ENCODE measurements around the gene ADGRF1.
A peak's percentile ranks its signal among the peaks of the same experiment; 100 is the strongest.

ADGRF1 gene

GRCh38 chr6:47014401-47014800 lies 27.7 kb downstream of the ADGRF1 start:
- ChIA-PET CTCF (no interaction called here), POLR2A (no interaction called here)
- peaks cover 0 to 24% (median 7%) of the 10 kb centered on the region in 4 experiments for H3K4me1 ChIP-seq (ENCODE audit: control extremely low read depth in 1 of 4, control insufficient read depth in 4 of 4, insufficient read depth in 4 of 4, low read length in 3 of 4)
- no peaks in the 10 kb centered on the region for H3K36me3 ChIP-seq (ENCODE audit: control insufficient read depth in 4 of 4, insufficient read depth in 4 of 4, low read length in 3 of 4)
- WGBS (ENCODE audit: insufficient coverage), result 100% methylated on average over 4 of the region's 4 CpGs
- DNase-seq, result no peak
- no peak overlapping the region for H3K27ac ChIP-seq (ENCODE audit: insufficient read depth in 1 of 2, low read depth in 1 of 2, low read length in 2 of 2, poor library complexity in 1 of 2, severe bottlenecking in 2 of 2)
- H3K27me3 ChIP-seq (replicated peaks in 2 of 5; ENCODE audit: control insufficient read depth in 4 of 5, insufficient read depth in 5 of 5, low read length in 4 of 5), result no peaks in the 10 kb centered on the region
- no peak overlapping the region for H3K4me3 ChIP-seq (ENCODE audit: control insufficient read depth in 1 of 7, extremely low read depth in 1 of 7, insufficient read depth in 4 of 7, low read depth in 2 of 7, low read length in 6 of 7)
- no peaks in the 10 kb centered on the region for H3K9me3 ChIP-seq (ENCODE audit: control extremely low read depth in 1 of 5, control insufficient read depth in 4 of 5, insufficient read depth in 2 of 5, low read depth in 1 of 5, low read length in 4 of 5)

DNA sequence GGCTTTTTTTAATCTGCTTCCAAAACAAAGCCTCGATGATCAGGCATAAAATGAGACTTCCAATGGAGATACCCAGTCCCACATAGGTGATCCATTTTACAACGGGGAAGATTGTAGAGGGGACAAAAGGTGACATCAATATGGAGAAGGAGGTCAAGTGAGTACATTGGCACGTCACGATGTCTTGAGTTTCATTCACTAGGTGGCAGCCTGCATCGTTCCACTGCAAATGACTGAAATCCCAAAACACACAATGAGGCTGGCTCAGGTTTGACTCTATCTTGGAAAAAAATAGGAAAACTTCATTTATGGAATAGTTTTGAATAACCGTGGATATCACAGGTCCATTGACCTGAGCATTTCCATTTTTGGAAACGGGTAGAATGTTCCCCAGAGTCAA lies 32.5 kb downstream of the ADGRF1 start:
- ChIA-PET CTCF (interaction anchor here (1.2 to 1.4 kb wide), 2 partner anchors 24 to 34 kb away, joined by 3 read pairs; no protein-coding TSS in a partner anchor), POLR2A (no interaction called here)
- WGBS (ENCODE audit: insufficient coverage), result 93% methylated on average over 5 of the region's 7 CpGs
- no peak for DNase-seq
- peaks cover 0 to 5% (median 5%) of the 10 kb centered on the region in 4 experiments for H3K4me1 ChIP-seq (ENCODE audit: control extremely low read depth in 1 of 4, control insufficient read depth in 4 of 4, insufficient read depth in 4 of 4, low read length in 3 of 4)
- H3K27me3 ChIP-seq (replicated peaks in 2 of 5; ENCODE audit: control insufficient read depth in 4 of 5, insufficient read depth in 5 of 5, low read length in 4 of 5), result no peaks in the 10 kb centered on the region
- H3K4me3 ChIP-seq (ENCODE audit: control insufficient read depth in 1 of 7, extremely low read depth in 1 of 7, insufficient read depth in 4 of 7, low read depth in 2 of 7, low read length in 6 of 7), result no peak overlapping the region
- H3K36me3 ChIP-seq (ENCODE audit: control insufficient read depth in 4 of 4, insufficient read depth in 4 of 4, low read length in 3 of 4), result no peaks in the 10 kb centered on the region
- no peaks in the 10 kb centered on the region for H3K9me3 ChIP-seq (ENCODE audit: control extremely low read depth in 1 of 5, control insufficient read depth in 4 of 5, insufficient read depth in 2 of 5, low read depth in 1 of 5, low read length in 4 of 5)
- H3K27ac ChIP-seq (ENCODE audit: insufficient read depth in 1 of 2, low read depth in 1 of 2, low read length in 2 of 2, poor library complexity in 1 of 2, severe bottlenecking in 2 of 2), result no peak overlapping the region

DNA sequence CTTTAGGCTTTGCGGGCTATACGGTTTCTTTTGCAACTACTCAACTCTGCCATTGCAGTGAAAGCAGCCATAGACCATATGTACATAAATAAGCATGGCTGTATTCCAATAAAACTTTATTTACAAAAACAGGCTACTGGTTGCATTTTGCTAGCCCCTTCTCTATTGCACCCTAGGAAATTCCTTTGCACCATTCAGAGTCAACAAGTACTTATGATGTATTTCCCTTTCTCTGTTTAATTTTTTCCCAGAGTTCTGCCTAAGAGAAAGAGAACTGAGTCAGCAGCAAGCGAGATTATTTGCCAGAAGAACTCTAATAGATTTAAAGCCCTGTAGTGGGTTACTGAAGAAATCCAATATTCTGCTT lies 33.8 kb downstream of the ADGRF1 start:
- no peak overlapping the region for H3K4me3 ChIP-seq (ENCODE audit: control insufficient read depth in 1 of 7, extremely low read depth in 1 of 7, insufficient read depth in 4 of 7, low read depth in 2 of 7, low read length in 6 of 7)
- DNase-seq, result no peak
- peaks cover 0 to 13% (median 7%) of the 10 kb centered on the region in 4 experiments for H3K4me1 ChIP-seq (ENCODE audit: control extremely low read depth in 1 of 4, control insufficient read depth in 4 of 4, insufficient read depth in 4 of 4, low read length in 3 of 4)
- no peaks in the 10 kb centered on the region for H3K9me3 ChIP-seq (ENCODE audit: control extremely low read depth in 1 of 5, control insufficient read depth in 4 of 5, insufficient read depth in 2 of 5, low read depth in 1 of 5, low read length in 4 of 5)
- H3K27ac ChIP-seq (ENCODE audit: insufficient read depth in 1 of 2, low read depth in 1 of 2, low read length in 2 of 2, poor library complexity in 1 of 2, severe bottlenecking in 2 of 2), result no peak overlapping the region
- ChIA-PET CTCF (no interaction called here), POLR2A (no interaction called here)
- 100% methylated on average over 2 of the region's 3 CpGs for WGBS (ENCODE audit: insufficient coverage)
- H3K36me3 ChIP-seq (ENCODE audit: control insufficient read depth in 4 of 4, insufficient read depth in 4 of 4, low read length in 3 of 4), result no peaks in the 10 kb centered on the region
- H3K27me3 ChIP-seq (replicated peaks in 2 of 5; ENCODE audit: control insufficient read depth in 4 of 5, insufficient read depth in 5 of 5, low read length in 4 of 5), result no peaks in the 10 kb centered on the region

DNA sequence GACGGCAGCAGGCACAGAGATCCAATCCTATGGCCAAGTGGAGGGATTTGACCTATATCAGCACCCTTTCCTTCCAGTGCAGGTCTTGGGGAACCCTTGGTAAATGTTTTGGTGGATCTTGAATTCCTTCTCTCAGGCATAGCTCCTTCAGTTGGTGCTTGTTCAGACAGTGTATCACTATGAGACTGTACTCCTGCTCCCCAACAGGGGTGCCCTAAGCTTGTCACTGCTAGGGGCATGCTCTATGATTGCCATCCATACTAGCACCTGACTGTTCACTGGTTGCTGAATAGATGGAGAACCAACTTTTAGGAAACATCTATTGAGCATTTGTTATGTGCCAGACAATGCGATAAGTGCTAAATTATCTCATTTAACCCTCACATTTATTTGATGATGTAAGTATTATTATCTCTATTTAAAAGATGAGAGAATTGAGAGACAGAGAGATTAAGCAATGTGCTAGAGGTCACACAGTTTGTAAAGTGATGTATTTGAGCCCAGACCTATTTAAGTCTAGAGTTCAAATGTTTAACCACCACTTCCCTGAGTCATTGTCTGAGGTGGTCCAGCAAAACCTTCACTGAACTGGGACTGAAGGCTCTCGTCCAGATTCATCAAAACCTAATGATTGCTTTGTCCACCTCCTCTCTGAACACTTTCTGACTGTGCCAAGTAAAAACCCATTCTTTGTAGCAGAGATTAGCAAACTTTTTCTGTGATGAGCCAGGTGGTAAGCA lies 34.3 kb downstream of the ADGRF1 start:
- ChIA-PET CTCF (no interaction called here), POLR2A (no interaction called here)
- Histone ChIP-seq H3K27me3 (replicated peaks in 2 of 5; ENCODE audit: control insufficient read depth in 4 of 5, insufficient read depth in 5 of 5, low read length in 4 of 5) (no peaks in the 10 kb centered on the region), H3K27ac (ENCODE audit: insufficient read depth in 1 of 2, low read depth in 1 of 2, low read length in 2 of 2, poor library complexity in 1 of 2, severe bottlenecking in 2 of 2) (no peak overlapping the region), H3K36me3 (ENCODE audit: control insufficient read depth in 4 of 4, insufficient read depth in 4 of 4, low read length in 3 of 4) (no peaks in the 10 kb centered on the region), H3K4me1 (ENCODE audit: control extremely low read depth in 1 of 4, control insufficient read depth in 4 of 4, insufficient read depth in 4 of 4, low read length in 3 of 4) (peaks cover 0 to 13% (median 7%) of the 10 kb centered on the region in 4 experiments), H3K9me3 (ENCODE audit: control extremely low read depth in 1 of 5, control insufficient read depth in 4 of 5, insufficient read depth in 2 of 5, low read depth in 1 of 5, low read length in 4 of 5) (no peaks in the 10 kb centered on the region), H3K4me3 (ENCODE audit: control insufficient read depth in 1 of 7, extremely low read depth in 1 of 7, insufficient read depth in 4 of 7, low read depth in 2 of 7, low read length in 6 of 7) (no peak overlapping the region)
- no CpG with 5 or more reads among the region's 3 CpGs for WGBS (ENCODE audit: insufficient coverage)
- DNase-seq, result no peak

GRCh38 chr6:47005486-47005885 lies 36.6 kb downstream of the ADGRF1 start:
- no CpG with 5 or more reads among the region's 1 CpG for WGBS (ENCODE audit: insufficient coverage)
- CTCF ChIA-PET, result interaction anchor here (1.2 to 1.8 kb wide), 3 partner anchors 10 to 16 kb away, joined by 3 to 4 read pairs (median 3); no protein-coding TSS in a partner anchor
- no peaks in the 10 kb centered on the region for H3K9me3 ChIP-seq (ENCODE audit: control extremely low read depth in 1 of 5, control insufficient read depth in 4 of 5, insufficient read depth in 2 of 5, low read depth in 1 of 5, low read length in 4 of 5)
- peaks cover 0 to 11% (median 4%) of the 10 kb centered on the region in 4 experiments for H3K4me1 ChIP-seq (ENCODE audit: control extremely low read depth in 1 of 4, control insufficient read depth in 4 of 4, insufficient read depth in 4 of 4, low read length in 3 of 4)
- no peak overlapping the region for H3K27ac ChIP-seq (ENCODE audit: insufficient read depth in 1 of 2, low read depth in 1 of 2, low read length in 2 of 2, poor library complexity in 1 of 2, severe bottlenecking in 2 of 2)
- POLR2A ChIA-PET, result no interaction called here
- H3K4me3 ChIP-seq (ENCODE audit: control insufficient read depth in 1 of 7, extremely low read depth in 1 of 7, insufficient read depth in 4 of 7, low read depth in 2 of 7, low read length in 6 of 7), result no peak overlapping the region
- no peak for DNase-seq
- H3K27me3 ChIP-seq (replicated peaks in 2 of 5; ENCODE audit: control insufficient read depth in 4 of 5, insufficient read depth in 5 of 5, low read length in 4 of 5), result no peaks in the 10 kb centered on the region
- no peaks in the 10 kb centered on the region for H3K36me3 ChIP-seq (ENCODE audit: control insufficient read depth in 4 of 4, insufficient read depth in 4 of 4, low read length in 3 of 4)

DNA sequence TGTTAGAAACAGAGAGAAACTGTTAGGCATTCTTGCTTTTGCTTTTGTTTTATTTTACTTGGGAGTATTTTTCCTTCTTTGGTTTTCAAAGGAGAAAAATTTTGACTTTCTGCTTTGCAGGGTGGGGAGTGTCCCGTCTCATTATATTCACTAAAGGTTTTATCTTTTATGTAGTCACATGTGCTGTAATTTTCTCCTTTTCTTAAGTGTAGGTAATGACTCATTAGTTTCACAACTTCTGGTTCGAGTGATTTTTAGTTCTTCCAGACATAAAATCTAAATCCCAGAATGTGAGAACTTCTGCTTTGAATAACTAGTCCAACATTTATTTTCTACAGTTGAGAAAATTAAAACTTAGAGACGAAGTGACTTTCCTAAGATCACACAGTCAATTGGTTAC lies 37.7 kb downstream of the ADGRF1 start:
- Histone ChIP-seq H3K4me3 (ENCODE audit: control insufficient read depth in 1 of 7, extremely low read depth in 1 of 7, insufficient read depth in 4 of 7, low read depth in 2 of 7, low read length in 6 of 7) (peak overlapping the region in 1 of 7 experiments; percentile 23), H3K9me3 (ENCODE audit: control extremely low read depth in 1 of 5, control insufficient read depth in 4 of 5, insufficient read depth in 2 of 5, low read depth in 1 of 5, low read length in 4 of 5) (no peaks in the 10 kb centered on the region), H3K27ac (ENCODE audit: insufficient read depth in 1 of 2, low read depth in 1 of 2, low read length in 2 of 2, poor library complexity in 1 of 2, severe bottlenecking in 2 of 2) (peak overlapping the region in 1 of 2 experiments; percentile 23), H3K36me3 (ENCODE audit: control insufficient read depth in 4 of 4, insufficient read depth in 4 of 4, low read length in 3 of 4) (no peaks in the 10 kb centered on the region), H3K4me1 (ENCODE audit: control extremely low read depth in 1 of 4, control insufficient read depth in 4 of 4, insufficient read depth in 4 of 4, low read length in 3 of 4) (peaks cover 0 to 11% (median 4%) of the 10 kb centered on the region in 4 experiments), H3K27me3 (replicated peaks in 2 of 5; ENCODE audit: control insufficient read depth in 4 of 5, insufficient read depth in 5 of 5, low read length in 4 of 5) (no peaks in the 10 kb centered on the region)
- ChIA-PET POLR2A (no interaction called here), CTCF (interaction anchor here (1.2 kb wide), 2 partner anchors 10 to 11 kb away, joined by 3 read pairs; no protein-coding TSS in a partner anchor)
- 100% methylated on average over 1 of the region's 3 CpGs for WGBS (ENCODE audit: insufficient coverage)
- DNase-seq, result peak in 2 of 3 donors; percentile 48 to 62

- no peak for DNase-seq
- Histone ChIP-seq H3K9me3 (ENCODE audit: control extremely low read depth in 1 of 5, control insufficient read depth in 4 of 5, insufficient read depth in 2 of 5, low read depth in 1 of 5, low read length in 4 of 5) (no peaks in the 10 kb centered on the region), H3K27me3 (replicated peaks in 2 of 5; ENCODE audit: control insufficient read depth in 4 of 5, insufficient read depth in 5 of 5, low read length in 4 of 5) (no peaks in the 10 kb centered on the region), H3K4me1 (ENCODE audit: control extremely low read depth in 1 of 4, control insufficient read depth in 4 of 4, insufficient read depth in 4 of 4, low read length in 3 of 4) (peaks cover 0 to 11% (median 3%) of the 10 kb centered on the region in 4 experiments), H3K36me3 (ENCODE audit: control insufficient read depth in 4 of 4, insufficient read depth in 4 of 4, low read length in 3 of 4) (no peaks in the 10 kb centered on the region), H3K27ac (ENCODE audit: insufficient read depth in 1 of 2, low read depth in 1 of 2, low read length in 2 of 2, poor library complexity in 1 of 2, severe bottlenecking in 2 of 2) (no peak overlapping the region), H3K4me3 (ENCODE audit: control insufficient read depth in 1 of 7, extremely low read depth in 1 of 7, insufficient read depth in 4 of 7, low read depth in 2 of 7, low read length in 6 of 7) (no peak overlapping the region)
- ChIA-PET CTCF (interaction anchor here (1.9 kb wide), 1 partner anchor 16 kb away, joined by 8 read pairs; no protein-coding TSS in a partner anchor), POLR2A (no interaction called here)
- WGBS (ENCODE audit: insufficient coverage), result 100% methylated on average over 1 of the region's 4 CpGs
Observed at GRCh38 chr6:47000842-47001241, 41.3 kb downstream of the ADGRF1 start.
